ENCODE results near the gene ILK.

Gene ILK

GRCh38 chr11:6621711-6622211 lies 18.2 kb downstream of the ILK start:
- ATAC-seq (no peak), DNase-seq (no peak)

GRCh38 chr11:6622261-6623171 lies 18.9 kb downstream of the ILK start:
- ATAC-seq (no peak), DNase-seq (no peak)

GRCh38 chr11:6623391-6624363 lies 20.1 kb downstream of the ILK start:
- DNase-seq (no peak), ATAC-seq (no peak)

- ATAC-seq (no peak), DNase-seq (no peak)
These were observed 21.7 kb downstream of the ILK start for GRCh38 chr11:6625156-6625831.

- DNase-seq (no peak), ATAC-seq (no peak)
These were observed 22.4 kb downstream of the ILK start for GRCh38 chr11:6625832-6626420.

- no peak for ATAC-seq
- no peak for DNase-seq
These were observed 23.6 kb downstream of the ILK start for GRCh38 chr11:6626971-6627761.

GRCh38 chr11:6627762-6628241 lies 24.2 kb downstream of the ILK start:
- ATAC-seq (peak; percentile 45), DNase-seq (no peak)

GRCh38 chr11:6628526-6628925 lies 25.0 kb downstream of the ILK start:
- DNase-seq: no peak
- ATAC-seq: no peak

GRCh38 chr11:6629573-6629891 lies 26.0 kb downstream of the ILK start:
- ATAC-seq (no peak), DNase-seq (no peak)

- DNase-seq: no peak
- no peak for ATAC-seq
These were observed 26.5 kb downstream of the ILK start for GRCh38 chr11:6629892-6630631.

GRCh38 chr11:6630632-6631291 lies 27.2 kb downstream of the ILK start:
- ATAC-seq (no peak), DNase-seq (no peak)

GRCh38 chr11:6631361-6631890 lies 27.9 kb downstream of the ILK start:
- no peak for ATAC-seq
- DNase-seq: no peak

GRCh38 chr11:6632116-6633073 lies 28.8 kb downstream of the ILK start:
- ATAC-seq: peak; percentile 50

GRCh38 chr11:6633422-6634408 lies 30.1 kb downstream of the ILK start:
- no peak for DNase-seq
- ATAC-seq: no peak

More at GRCh38 chr11:6632116-6633073, 28.8 kb downstream of the ILK start:
- DNase-seq: peak; percentile 27

- no peak for ATAC-seq
- DNase-seq: no peak
These were observed 31.0 kb downstream of the ILK start for GRCh38 chr11:6634534-6634933.

- DNase-seq (no peak), ATAC-seq (no peak)
These were observed 31.7 kb downstream of the ILK start for GRCh38 chr11:6635082-6635932.
